Chondrocyte (in vitro differentiated cells): Measurements from ENCODE around the gene CDH24. TPM values are rescaled to one million over a fixed set of nuclear protein-coding genes. Genes with fewer than 3 reads are reported as not detected.
A peak's percentile ranks its signal among the peaks of the same experiment; 100 is the strongest.

Experiments
- DNase-seq: peaks from one replicate; pipeline ENCODE4 v3.0.0; 2021; ENCODE audit warnings: mixed read lengths, low spot score
- H3K27ac Mint-ChIP-seq: one replicate; pipeline ENCODE4 v1.8.0; 2021; ENCODE audit warnings: mild to moderate bottlenecking, moderate library complexity, mixed read lengths; ENCODE audit not compliant: unreplicated experiment
- H3K27me3 Mint-ChIP-seq: 2 replicates; pipeline ENCODE4 v1.8.0; 2021; ENCODE audit warnings: low read depth, mixed read lengths
- H3K36me3 Mint-ChIP-seq: 2 replicates; pipeline ENCODE4 v1.8.0; 2021; ENCODE audit warnings: low read depth, mixed read lengths
- H3K4me1 Mint-ChIP-seq: 2 replicates; pipeline ENCODE4 v1.8.0; 2021; ENCODE audit warnings: low read depth, mild to moderate bottlenecking, mixed read lengths
- H3K4me3 Mint-ChIP-seq: one replicate; pipeline ENCODE4 v1.8.0; 2021; ENCODE audit warnings: mild to moderate bottlenecking, moderate library complexity, mixed read lengths; ENCODE audit not compliant: unreplicated experiment
- H3K9me3 Mint-ChIP-seq: 2 replicates; pipeline ENCODE4 v1.8.0; 2021; ENCODE audit warnings: low read depth, mixed read lengths
- CTCF ChIP-seq: fragments of 200-600 bp; sonication (generic); IDR thresholded peaks from 2 replicates; pipeline ENCODE4 v1.5.0; 2021; ENCODE audit warnings: antibody characterized with exemption, mild to moderate bottlenecking, moderate library complexity
- total RNA-seq: library from RNA; stranded (reverse); gene quantifications from 3 replicates; pipeline ENCODE4 v1.2.1, GENCODE V29; 2021

The CDH24 gene
- total RNA-seq, 1 donor from 2014 or later, result 10.2 TPM

- Mint-ChIP-seq H3K4me1 (peaks cover 36% of the 10 kb centered on the region), H3K9me3 (no peaks in the 10 kb centered on the region), H3K27ac (peak overlapping the region; percentile 96), H3K27me3 (no peaks in the 10 kb centered on the region), H3K36me3 (peaks cover 19% of the 10 kb centered on the region), H3K4me3 (peak overlapping the region; percentile 94)
- no peak for DNase-seq
- TF ChIP-seq CTCF, result no peak
Measured at GRCh38 chr14:23033251-23033727, 24.0 kb downstream of the CDH24 start.

GRCh38 chr14:23030936-23031335 lies 26.4 kb downstream of the CDH24 start:
- no peak for TF ChIP-seq CTCF
- no peak overlapping the region for H3K4me3 Mint-ChIP-seq
- H3K27ac Mint-ChIP-seq, result no peak overlapping the region
- H3K9me3 Mint-ChIP-seq, result no peaks in the 10 kb centered on the region
- DNase-seq, result no peak
- H3K36me3 Mint-ChIP-seq, result peaks cover 27% of the 10 kb centered on the region
- peaks cover 41% of the 10 kb centered on the region for H3K4me1 Mint-ChIP-seq
- no peaks in the 10 kb centered on the region for H3K27me3 Mint-ChIP-seq

GRCh38 chr14:23028799-23029198 lies 28.5 kb downstream of the CDH24 start:
- H3K9me3 Mint-ChIP-seq, result no peaks in the 10 kb centered on the region
- no peaks in the 10 kb centered on the region for H3K27me3 Mint-ChIP-seq
- peaks cover 40% of the 10 kb centered on the region for H3K36me3 Mint-ChIP-seq
- no peak overlapping the region for H3K27ac Mint-ChIP-seq
- peaks cover 39% of the 10 kb centered on the region for H3K4me1 Mint-ChIP-seq
- TF ChIP-seq CTCF, result no peak
- no peak for DNase-seq
- no peak overlapping the region for H3K4me3 Mint-ChIP-seq

GRCh38 chr14:23025151-23025814 lies 32.0 kb downstream of the CDH24 start:
- Mint-ChIP-seq H3K27me3 (no peaks in the 10 kb centered on the region), H3K4me1 (peaks cover 25% of the 10 kb centered on the region), H3K36me3 (peaks cover 28% of the 10 kb centered on the region), H3K27ac (peak overlapping the region; percentile 7), H3K9me3 (no peaks in the 10 kb centered on the region), H3K4me3 (no peak overlapping the region)
- no peak for DNase-seq
- no peak for TF ChIP-seq CTCF

- peaks cover 28% of the 10 kb centered on the region for H3K36me3 Mint-ChIP-seq
- no peak overlapping the region for H3K4me3 Mint-ChIP-seq
- TF ChIP-seq CTCF, result no peak
- DNase-seq, result no peak
- H3K9me3 Mint-ChIP-seq, result no peaks in the 10 kb centered on the region
- H3K27me3 Mint-ChIP-seq, result no peaks in the 10 kb centered on the region
- peaks cover 25% of the 10 kb centered on the region for H3K4me1 Mint-ChIP-seq
- no peak overlapping the region for H3K27ac Mint-ChIP-seq
Measured at GRCh38 chr14:23024612-23025075, 32.7 kb downstream of the CDH24 start.
